Breast epithelium (tissue), 4 donors: ENCODE data around the gene ANKDD1A. TPM values are rescaled to one million over a fixed set of nuclear protein-coding genes. Genes with fewer than 3 reads are reported as not detected.
A peak's percentile ranks its signal among the peaks of the same experiment; 100 is the strongest.

Experiments
- DNase-seq, 2 donors: peaks; one replicate each; pipeline ENCODE4 v3.0.0-alpha.2; 2019; ENCODE audit warnings: low spot score in 2 of 2
- H3K27ac ChIP-seq, 2 donors: fragments of 200-600 bp; sonication (generic) in 1 of 2; one replicate each; pipeline ENCODE4 v1.5.1; 2016 to 2019; ENCODE audit warnings: mild to moderate bottlenecking in 1 of 2
- H3K27me3 ChIP-seq, 2 donors: fragments of 200-600 bp; sonication (generic) in 1 of 2; one replicate each; pipeline versions ENCODE4 v1.5.1 to v1.6.0; 2017 to 2019; ENCODE audit warnings: control low read depth in 1 of 2, mild to moderate bottlenecking in 1 of 2
- H3K36me3 ChIP-seq: fragments of 200-600 bp; one replicate; pipeline ENCODE4 v1.5.1; 2019
- H3K4me1 ChIP-seq, 2 donors: fragments of 200-600 bp; sonication (generic); one replicate each; pipeline ENCODE4 v1.5.1; 2016 to 2019; ENCODE audit warnings: control low read depth in 1 of 2
- H3K4me3 ChIP-seq, 3 donors: fragments of 200-600 bp; sonication (generic); 1 replicate in 2 of 3; 2 replicates in 1 of 3; pipeline ENCODE4 v1.5.1; 2016 to 2019; ENCODE audit warnings: mild to moderate bottlenecking in 3 of 3, moderate library complexity in 2 of 3
- H3K9me3 ChIP-seq, 2 donors: fragments of 200-600 bp; sonication (generic) in 1 of 2; one replicate each; pipeline ENCODE4 v1.5.1; 2016 to 2019; ENCODE audit warnings: control low read depth in 1 of 2
- CTCF ChIP-seq, 3 donors: fragments of 450-650 bp; IDR thresholded peaks; one replicate each; pipeline ENCODE4 v1.5.1; 2016 to 2017; ENCODE audit warnings: antibody characterized with exemption in 3 of 3, mild to moderate bottlenecking in 3 of 3, moderate library complexity in 3 of 3
- POLR2A ChIP-seq: fragments of 450-650 bp; IDR thresholded peaks from one replicate; pipeline ENCODE4 v1.6.1; 2016; ENCODE audit warnings: antibody characterized with exemption, mild to moderate bottlenecking, moderate library complexity
- POLR2AphosphoS5 ChIP-seq, 3 donors: sonication (generic); formaldehyde crosslinking; IDR thresholded peaks; one replicate each; pipeline ENCODE4 v1.6.1; 2017; ENCODE audit warnings: antibody characterized with exemption in 3 of 3
- intact Hi-C: fragments of 100-400 bp; cut with DNase I; formaldehyde crosslinking; loops from one replicate; pipeline ENCODE4 v1.15.1; 2023; ENCODE audit warnings: low total_unique reads
- total RNA-seq, 3 donors: library from RNA; depleted of rRNA; stranded (reverse); fragments of >200 nt; gene quantifications; one replicate each; pipeline ENCODE4 v1.1.0, GENCODE V29; 2016

The ANKDD1A gene
- total RNA-seq, 3 donors from 2014 or later: 3.2 to 7.8 (median 7.2) TPM

GRCh38 chr15:64898406-64898805 lies 13.3 kb upstream of the ANKDD1A start:
- Histone ChIP-seq H3K36me3 (no peaks in the 10 kb centered on the region), H3K4me3 (no peak overlapping the region), H3K9me3 (peaks cover 11 to 13% of the 10 kb centered on the region in 2 donors), H3K4me1 (peaks cover 0 to 15% of the 10 kb centered on the region in 2 donors), H3K27ac (peak overlapping the region in 1 of 2 donors; percentile 91), H3K27me3 (no peaks in the 10 kb centered on the region)
- TF ChIP-seq POLR2A (no peak), CTCF (IDR thresholded peaks at IDR 0.05) (no peak), POLR2AphosphoS5 (IDR thresholded peaks at IDR 0.05) (no peak)
- DNase-seq: no peak
- intact Hi-C loops: no loop called here

GRCh38 chr15:64901141-64901540 lies 10.6 kb upstream of the ANKDD1A start:
- DNase-seq: no peak
- intact Hi-C loops: loop anchor here (5.0 kb wide), 1 partner anchor 354 kb away; no protein-coding TSS in a partner anchor

GRCh38 chr15:64901914-64902313 lies 9.8 kb upstream of the ANKDD1A start:
- no peak for DNase-seq
- TF ChIP-seq POLR2A: no peak
- intact Hi-C loops: loop anchor here (5.0 kb wide), 1 partner anchor 355 kb away; no protein-coding TSS in a partner anchor
- Histone ChIP-seq H3K36me3 (no peaks in the 10 kb centered on the region), H3K9me3 (peaks cover 11 to 13% of the 10 kb centered on the region in 2 donors), H3K4me3 (no peak overlapping the region), H3K27me3 (no peaks in the 10 kb centered on the region), H3K27ac (no peak overlapping the region), H3K4me1 (peaks cover 0 to 4% of the 10 kb centered on the region in 2 donors)

More at GRCh38 chr15:64901141-64901540, 10.6 kb upstream of the ANKDD1A start:
- H3K4me1 ChIP-seq: peaks cover 0 to 4% of the 10 kb centered on the region in 2 donors
- H3K36me3 ChIP-seq: no peaks in the 10 kb centered on the region
- H3K4me3 ChIP-seq: no peak overlapping the region
- peaks cover 11 to 13% of the 10 kb centered on the region in 2 donors for H3K9me3 ChIP-seq
- H3K27ac ChIP-seq: no peak overlapping the region
- H3K27me3 ChIP-seq: no peaks in the 10 kb centered on the region
- TF ChIP-seq POLR2AphosphoS5 (IDR thresholded peaks at IDR 0.05): no peak
- TF ChIP-seq POLR2A: no peak
- no peak for TF ChIP-seq CTCF (IDR thresholded peaks at IDR 0.05)

- Histone ChIP-seq H3K36me3 (no peaks in the 10 kb centered on the region), H3K9me3 (peaks cover 11 to 13% of the 10 kb centered on the region in 2 donors), H3K27ac (no peak overlapping the region), H3K27me3 (no peaks in the 10 kb centered on the region), H3K4me1 (no peaks in the 10 kb centered on the region), H3K4me3 (no peak overlapping the region)
- DNase-seq: no peak
- TF ChIP-seq CTCF (IDR thresholded peaks at IDR 0.05): no peak
- no peak for TF ChIP-seq POLR2AphosphoS5 (IDR thresholded peaks at IDR 0.05)
- TF ChIP-seq POLR2A: no peak
- intact Hi-C loops: loop anchor here (5.0 kb wide), 1 partner anchor 356 kb away; no protein-coding TSS in a partner anchor
Observed at GRCh38 chr15:64902863-64903262, 8.8 kb upstream of the ANKDD1A start.

- Histone ChIP-seq H3K9me3 (peaks cover 11 to 13% of the 10 kb centered on the region in 2 donors), H3K27me3 (no peaks in the 10 kb centered on the region), H3K4me3 (no peak overlapping the region), H3K36me3 (no peaks in the 10 kb centered on the region), H3K27ac (no peak overlapping the region), H3K4me1 (no peaks in the 10 kb centered on the region)
- TF ChIP-seq POLR2AphosphoS5 (IDR thresholded peaks at IDR 0.05): no peak
- TF ChIP-seq POLR2A: no peak
- DNase-seq: no peak
- intact Hi-C loops: loop anchor here (5.0 kb wide), 1 partner anchor 356 kb away; no protein-coding TSS in a partner anchor
Observed at GRCh38 chr15:64903326-64903950, 8.3 kb upstream of the ANKDD1A start.

- Histone ChIP-seq H3K4me1 (no peaks in the 10 kb centered on the region), H3K27me3 (no peaks in the 10 kb centered on the region), H3K9me3 (peaks cover 11 to 13% of the 10 kb centered on the region in 2 donors), H3K27ac (no peak overlapping the region), H3K4me3 (no peak overlapping the region), H3K36me3 (no peaks in the 10 kb centered on the region)
- TF ChIP-seq CTCF (IDR thresholded peaks at IDR 0.05): no peak
- TF ChIP-seq POLR2AphosphoS5 (IDR thresholded peaks at IDR 0.05): no peak
- no peak for TF ChIP-seq POLR2A
- intact Hi-C loops: loop anchor here (5.0 kb wide), 1 partner anchor 357 kb away; no protein-coding TSS in a partner anchor
- DNase-seq: no peak
Observed at GRCh38 chr15:64904189-64904588, 7.5 kb upstream of the ANKDD1A start.
